ENCODE measurements around the gene RNF8. TPM values are rescaled to one million over a fixed set of nuclear protein-coding genes. Genes with fewer than 3 reads are reported as not detected.
"Not testable (repeated sequence)": the region's sequence is repeated elsewhere in the genome, so short reads cannot be mapped to it uniquely, and the experiment has no call there.

The RNF8 gene
- polyA plus RNA-seq, 2 donors = 10.3 to 14.7 TPM

GRCh38 chr6:37320646-37321045 is 33.1 kb upstream of the RNF8 start:
- H3K27ac ChIP-seq (ENCODE audit: low read depth in 2 of 2, low read length in 1 of 2) = peak overlapping the region; percentile 66 to 87
- peaks cover 0 to 8% of the 10 kb centered on the region in 2 donors for H3K4me1 ChIP-seq (ENCODE audit: control insufficient read depth in 2 of 2, insufficient read depth in 2 of 2, low read length in 1 of 2)
- no peaks in the 10 kb centered on the region for H3K9me3 ChIP-seq (ENCODE audit: control insufficient read depth in 2 of 2, insufficient read depth in 1 of 2, low read depth in 1 of 2, low read length in 1 of 2)
- 74 to 79% methylated on average over 8 of the region's 8 CpGs for WGBS, 2 donors
- peaks cover 0 to 25% of the 10 kb centered on the region in 2 donors for H3K36me3 ChIP-seq (ENCODE audit: control insufficient read depth in 2 of 2, insufficient read depth in 2 of 2, low read length in 1 of 2)
- no peak overlapping the region for H3K4me3 ChIP-seq (ENCODE audit: low read depth in 1 of 2, low read length in 2 of 2)
- H3K27me3 ChIP-seq (ENCODE audit: control insufficient read depth in 1 of 2, insufficient read depth in 2 of 2, low read length in 2 of 2) = no peaks in the 10 kb centered on the region

GRCh38 chr6:37321101-37321500 is 32.7 kb upstream of the RNF8 start:
- Histone ChIP-seq H3K27ac (ENCODE audit: low read depth in 2 of 2, low read length in 1 of 2) (peak overlapping the region; percentile 55 to 78), H3K36me3 (ENCODE audit: control insufficient read depth in 2 of 2, insufficient read depth in 2 of 2, low read length in 1 of 2) (peaks cover 0 to 23% of the 10 kb centered on the region in 2 donors)

GRCh38 chr6:37321516-37322415 is 32.0 kb upstream of the RNF8 start:
- Histone ChIP-seq H3K4me3 (ENCODE audit: low read depth in 1 of 2, low read length in 2 of 2) (no peak overlapping the region), H3K9me3 (ENCODE audit: control insufficient read depth in 2 of 2, insufficient read depth in 1 of 2, low read depth in 1 of 2, low read length in 1 of 2) (no peaks in the 10 kb centered on the region), H3K27ac (ENCODE audit: low read depth in 2 of 2, low read length in 1 of 2) (peak overlapping the region; percentile 55 to 93), H3K27me3 (ENCODE audit: control insufficient read depth in 1 of 2, insufficient read depth in 2 of 2, low read length in 2 of 2) (no peaks in the 10 kb centered on the region), H3K4me1 (ENCODE audit: control insufficient read depth in 2 of 2, insufficient read depth in 2 of 2, low read length in 1 of 2) (peaks cover 0 to 8% of the 10 kb centered on the region in 2 donors), H3K36me3 (ENCODE audit: control insufficient read depth in 2 of 2, insufficient read depth in 2 of 2, low read length in 1 of 2) (peaks cover 0 to 18% of the 10 kb centered on the region in 2 donors)
- 81 to 82% methylated on average over 8 of the region's 8 CpGs for WGBS, 2 donors

More at GRCh38 chr6:37321101-37321500, 32.7 kb upstream of the RNF8 start:
- peaks cover 0 to 8% of the 10 kb centered on the region in 2 donors for H3K4me1 ChIP-seq (ENCODE audit: control insufficient read depth in 2 of 2, insufficient read depth in 2 of 2, low read length in 1 of 2)
- no peaks in the 10 kb centered on the region for H3K9me3 ChIP-seq (ENCODE audit: control insufficient read depth in 2 of 2, insufficient read depth in 1 of 2, low read depth in 1 of 2, low read length in 1 of 2)
- H3K27me3 ChIP-seq (ENCODE audit: control insufficient read depth in 1 of 2, insufficient read depth in 2 of 2, low read length in 2 of 2) = no peaks in the 10 kb centered on the region
- H3K4me3 ChIP-seq (ENCODE audit: low read depth in 1 of 2, low read length in 2 of 2) = no peak overlapping the region

DNA sequence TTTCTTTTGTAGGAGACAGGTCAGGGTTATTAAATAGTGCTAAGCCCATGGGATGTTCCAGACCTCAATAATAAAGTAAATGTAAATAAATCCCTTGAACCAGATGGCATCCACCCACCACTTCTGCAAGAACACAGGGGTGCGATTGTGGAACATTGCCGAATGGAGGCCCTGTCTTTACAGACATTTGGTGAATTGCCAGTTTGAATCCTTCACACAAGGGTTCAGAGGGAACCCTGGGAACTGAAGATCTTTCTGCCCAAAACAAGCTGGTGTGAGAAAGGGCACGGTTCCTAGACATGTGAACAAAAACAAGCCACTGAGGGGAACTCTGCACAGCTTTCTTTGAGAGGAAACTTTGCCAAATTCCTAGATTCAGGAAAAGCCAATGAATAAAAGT is 30.2 kb upstream of the RNF8 start:
- peaks cover 0 to 5% of the 10 kb centered on the region in 2 donors for H3K36me3 ChIP-seq (ENCODE audit: control insufficient read depth in 2 of 2, insufficient read depth in 2 of 2, low read length in 1 of 2)
- WGBS, 2 donors = 21 to 37% methylated on average over 3 of the region's 3 CpGs
- no peaks in the 10 kb centered on the region for H3K27me3 ChIP-seq (ENCODE audit: control insufficient read depth in 1 of 2, insufficient read depth in 2 of 2, low read length in 2 of 2)
- no peak overlapping the region for H3K4me3 ChIP-seq (ENCODE audit: low read depth in 1 of 2, low read length in 2 of 2)
- peak overlapping the region; percentile 36 to 65 for H3K27ac ChIP-seq (ENCODE audit: low read depth in 2 of 2, low read length in 1 of 2)
- peaks cover 0 to 6% of the 10 kb centered on the region in 2 donors for H3K4me1 ChIP-seq (ENCODE audit: control insufficient read depth in 2 of 2, insufficient read depth in 2 of 2, low read length in 1 of 2)
- H3K9me3 ChIP-seq (ENCODE audit: control insufficient read depth in 2 of 2, insufficient read depth in 1 of 2, low read depth in 1 of 2, low read length in 1 of 2) = no peaks in the 10 kb centered on the region

- peaks cover 0 to 3% of the 10 kb centered on the region in 2 donors for H3K4me1 ChIP-seq (ENCODE audit: control insufficient read depth in 2 of 2, insufficient read depth in 2 of 2, low read length in 1 of 2)
- WGBS, 2 donors = 45 to 63% methylated on average over 4 of the region's 4 CpGs
- no peak overlapping the region for H3K4me3 ChIP-seq (ENCODE audit: low read depth in 1 of 2, low read length in 2 of 2)
- no peaks in the 10 kb centered on the region for H3K27me3 ChIP-seq (ENCODE audit: control insufficient read depth in 1 of 2, insufficient read depth in 2 of 2, low read length in 2 of 2)
- H3K36me3 ChIP-seq (ENCODE audit: control insufficient read depth in 2 of 2, insufficient read depth in 2 of 2, low read length in 1 of 2) = no peaks in the 10 kb centered on the region
- no peaks in the 10 kb centered on the region for H3K9me3 ChIP-seq (ENCODE audit: control insufficient read depth in 2 of 2, insufficient read depth in 1 of 2, low read depth in 1 of 2, low read length in 1 of 2)
- H3K27ac ChIP-seq (ENCODE audit: low read depth in 2 of 2, low read length in 1 of 2) = peak overlapping the region in 1 of 2 donors; percentile 16
These were observed 29.4 kb upstream of the RNF8 start for GRCh38 chr6:37324131-37325033.

GRCh38 chr6:37330345-37330744 is 23.4 kb upstream of the RNF8 start:
- not testable (repeated sequence) for H3K4me1 ChIP-seq (ENCODE audit: control insufficient read depth in 2 of 2, insufficient read depth in 2 of 2, low read length in 1 of 2); H3K9me3 ChIP-seq (ENCODE audit: control insufficient read depth in 2 of 2, insufficient read depth in 1 of 2, low read depth in 1 of 2, low read length in 1 of 2); H3K27ac ChIP-seq (ENCODE audit: low read depth in 2 of 2, low read length in 1 of 2); H3K27me3 ChIP-seq (ENCODE audit: control insufficient read depth in 1 of 2, insufficient read depth in 2 of 2, low read length in 2 of 2); H3K4me3 ChIP-seq (ENCODE audit: low read depth in 1 of 2, low read length in 2 of 2)
- WGBS, 2 donors = 91 to 95% methylated on average over 10 of the region's 10 CpGs
- H3K36me3 ChIP-seq (ENCODE audit: control insufficient read depth in 2 of 2, insufficient read depth in 2 of 2, low read length in 1 of 2) = peaks cover 3 to 11% of the 10 kb centered on the region in 2 donors

DNA sequence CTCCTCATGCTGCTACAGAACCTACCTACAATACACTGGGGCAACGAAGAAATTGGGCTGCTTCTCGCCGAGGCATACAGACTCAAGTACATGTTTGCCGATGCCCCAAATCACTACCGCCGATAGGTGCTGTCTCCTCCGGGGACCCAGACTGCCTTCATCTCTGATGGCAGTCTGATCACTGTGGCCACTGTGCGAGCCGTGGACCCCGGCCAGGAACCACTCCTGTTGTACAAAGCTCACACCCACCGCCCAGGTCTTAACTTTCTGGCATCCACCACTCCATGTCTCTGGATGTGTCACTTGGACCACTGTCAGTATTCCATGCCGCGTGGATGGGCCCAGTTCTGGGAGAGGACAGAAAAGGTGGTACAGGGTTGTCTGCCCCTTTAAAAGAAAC is 22.7 kb upstream of the RNF8 start:
- Histone ChIP-seq H3K36me3 (ENCODE audit: control insufficient read depth in 2 of 2, insufficient read depth in 2 of 2, low read length in 1 of 2) (peaks cover 3 to 11% of the 10 kb centered on the region in 2 donors), H3K27me3 (ENCODE audit: control insufficient read depth in 1 of 2, insufficient read depth in 2 of 2, low read length in 2 of 2) (no peaks in the 10 kb centered on the region), H3K4me3 (ENCODE audit: low read depth in 1 of 2, low read length in 2 of 2) (no peak overlapping the region), H3K4me1 (ENCODE audit: control insufficient read depth in 2 of 2, insufficient read depth in 2 of 2, low read length in 1 of 2) (no peaks in the 10 kb centered on the region), H3K9me3 (ENCODE audit: control insufficient read depth in 2 of 2, insufficient read depth in 1 of 2, low read depth in 1 of 2, low read length in 1 of 2) (no peaks in the 10 kb centered on the region), H3K27ac (ENCODE audit: low read depth in 2 of 2, low read length in 1 of 2) (no peak overlapping the region)
- WGBS, 2 donors = 95% methylated on average over 13 of the region's 13 CpGs

DNA sequence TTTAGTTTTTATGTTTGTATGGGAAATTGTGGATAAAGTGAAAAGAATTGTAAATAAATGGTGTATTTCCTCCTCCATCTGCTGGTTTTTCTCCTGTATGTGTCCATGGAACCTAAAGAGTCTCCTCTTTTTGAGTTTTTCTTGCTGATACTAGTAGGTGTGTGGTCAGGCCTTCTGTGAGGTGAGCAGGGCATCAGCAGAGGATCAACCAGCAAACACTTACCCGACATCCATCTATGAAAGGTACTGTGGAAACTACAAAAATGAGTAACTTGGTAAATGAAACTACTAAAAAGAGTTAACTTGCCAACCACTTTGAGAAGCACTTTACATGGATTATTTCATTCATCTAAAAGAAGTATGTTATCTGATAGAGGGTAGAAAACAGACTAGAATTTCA is 20.9 kb upstream of the RNF8 start:
- no peak overlapping the region for H3K4me3 ChIP-seq (ENCODE audit: low read depth in 1 of 2, low read length in 2 of 2)
- peaks cover 3 to 11% of the 10 kb centered on the region in 2 donors for H3K36me3 ChIP-seq (ENCODE audit: control insufficient read depth in 2 of 2, insufficient read depth in 2 of 2, low read length in 1 of 2)
- no peaks in the 10 kb centered on the region for H3K9me3 ChIP-seq (ENCODE audit: control insufficient read depth in 2 of 2, insufficient read depth in 1 of 2, low read depth in 1 of 2, low read length in 1 of 2)
- no peaks in the 10 kb centered on the region for H3K4me1 ChIP-seq (ENCODE audit: control insufficient read depth in 2 of 2, insufficient read depth in 2 of 2, low read length in 1 of 2)
- WGBS, 2 donors = 85 to 88% methylated on average over 1 of the region's 1 CpG
- H3K27ac ChIP-seq (ENCODE audit: low read depth in 2 of 2, low read length in 1 of 2) = no peak overlapping the region
- H3K27me3 ChIP-seq (ENCODE audit: control insufficient read depth in 1 of 2, insufficient read depth in 2 of 2, low read length in 2 of 2) = no peaks in the 10 kb centered on the region

GRCh38 chr6:37334047-37334446 is 19.7 kb upstream of the RNF8 start:
- Histone ChIP-seq H3K27me3 (ENCODE audit: control insufficient read depth in 1 of 2, insufficient read depth in 2 of 2, low read length in 2 of 2) (no peaks in the 10 kb centered on the region), H3K9me3 (ENCODE audit: control insufficient read depth in 2 of 2, insufficient read depth in 1 of 2, low read depth in 1 of 2, low read length in 1 of 2) (no peaks in the 10 kb centered on the region), H3K4me3 (ENCODE audit: low read depth in 1 of 2, low read length in 2 of 2) (no peak overlapping the region), H3K27ac (ENCODE audit: low read depth in 2 of 2, low read length in 1 of 2) (no peak overlapping the region), H3K4me1 (ENCODE audit: control insufficient read depth in 2 of 2, insufficient read depth in 2 of 2, low read length in 1 of 2) (no peaks in the 10 kb centered on the region), H3K36me3 (ENCODE audit: control insufficient read depth in 2 of 2, insufficient read depth in 2 of 2, low read length in 1 of 2) (peaks cover 3 to 11% of the 10 kb centered on the region in 2 donors)

Data from esophagus (tissue), 2 donors.